ENCODE results near the gene TLE1. TPM values are rescaled to one million over a fixed set of nuclear protein-coding genes. Genes with fewer than 3 reads are reported as not detected.
A peak's percentile ranks its signal among the peaks of the same experiment; 100 is the strongest.

The TLE1 gene
- total RNA-seq, 1 donor from 2014 or later = 36.6 TPM

DNA sequence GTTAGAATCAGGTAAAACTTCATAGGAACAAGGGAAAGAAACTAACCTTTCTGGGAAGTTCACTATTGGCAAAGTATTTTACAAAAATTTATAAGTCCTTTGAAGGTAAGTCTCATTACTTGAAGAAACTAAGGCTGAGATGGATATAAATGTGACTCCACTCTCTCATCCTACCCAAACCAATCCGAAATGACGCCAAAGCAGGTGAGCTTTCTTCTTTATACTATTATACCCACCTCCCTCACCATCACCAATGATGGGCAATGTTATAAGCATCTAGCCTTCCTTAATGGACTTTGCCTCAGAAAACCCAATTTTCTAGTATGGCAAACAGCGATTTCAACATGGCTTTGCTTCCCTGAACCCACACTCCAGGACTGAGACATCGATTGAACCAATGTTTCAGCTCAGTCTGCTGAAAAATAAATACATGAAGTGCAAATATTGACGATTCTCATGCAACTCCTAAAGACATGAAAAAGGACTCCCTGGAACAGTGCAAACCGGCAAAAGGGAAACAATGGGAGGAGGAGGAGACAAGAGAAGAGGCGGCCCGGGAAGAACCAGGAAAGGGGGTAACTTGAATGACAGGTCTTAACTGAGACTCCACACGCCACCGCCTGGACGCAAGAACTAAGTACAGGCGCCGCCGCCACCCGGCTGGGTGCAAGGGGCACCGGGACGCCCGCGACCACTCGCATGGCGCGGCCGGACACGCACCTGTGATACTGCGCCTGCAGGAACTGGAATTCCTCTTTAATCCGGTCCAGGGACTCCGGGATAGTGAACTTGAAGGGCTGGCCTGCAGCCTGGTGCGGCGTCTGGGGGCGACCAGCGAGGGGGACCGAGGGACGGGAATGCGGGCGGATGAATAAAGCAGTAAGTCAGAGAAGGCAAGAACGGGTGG lies 2.5 kb downstream of the TLE1 start:
- peak; percentile 92 for DNase-seq (ENCODE audit: low spot score)
- peak; percentile 61 for ATAC-seq

DNA sequence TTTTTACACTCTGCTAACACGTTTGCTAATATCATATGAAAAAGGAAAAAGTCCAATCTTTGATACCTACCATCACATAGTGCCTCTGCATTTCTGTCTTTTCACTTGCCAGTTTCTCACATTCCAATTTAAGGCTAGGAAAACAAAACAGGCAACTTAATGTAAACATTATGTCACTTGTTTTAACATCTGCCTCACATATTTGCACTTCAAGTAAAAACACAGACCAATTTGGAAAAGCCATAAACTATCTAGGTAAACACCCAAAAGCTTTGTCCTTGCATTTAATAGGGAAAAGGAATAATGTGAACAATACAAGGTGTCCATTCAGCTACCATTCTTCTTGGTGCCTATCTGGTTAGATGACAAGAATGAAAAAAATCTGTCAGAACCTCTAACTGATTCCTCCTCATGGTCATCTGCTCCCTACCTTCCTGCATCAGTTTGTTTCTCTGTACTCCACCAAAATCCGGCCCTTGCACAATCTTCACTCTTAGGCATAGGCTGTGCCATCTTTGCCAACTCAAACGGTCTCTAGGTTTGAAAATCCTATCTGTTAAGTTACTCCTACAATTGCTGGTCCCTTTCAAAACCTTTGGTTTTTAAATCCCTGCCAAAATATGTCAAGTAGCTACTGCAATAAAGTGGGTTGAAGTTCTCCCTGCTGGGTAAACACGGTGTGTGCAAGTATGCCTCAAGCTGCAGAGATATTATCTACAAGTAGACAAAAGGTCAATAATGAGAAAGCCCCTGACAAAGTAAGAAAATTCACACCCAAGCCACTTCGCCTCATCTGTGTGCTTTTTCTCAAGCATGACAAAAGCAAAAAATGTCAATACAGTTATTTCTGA lies 3.4 kb downstream of the TLE1 start:
- ATAC-seq = peak; percentile 0
- peak; percentile 68 for DNase-seq (ENCODE audit: low spot score)

GRCh38 chr9:81684635-81685034 lies 4.7 kb downstream of the TLE1 start:
- ATAC-seq = no peak

GRCh38 chr9:81683704-81684103 lies 5.6 kb downstream of the TLE1 start:
- ATAC-seq = no peak
- DNase-seq (ENCODE audit: low spot score) = no peak

More at GRCh38 chr9:81684635-81685034, 4.7 kb downstream of the TLE1 start:
- DNase-seq (ENCODE audit: low spot score) = no peak

- DNase-seq (ENCODE audit: low spot score) = no peak
- ATAC-seq = no peak
Measured at GRCh38 chr9:81683238-81683637, 6.1 kb downstream of the TLE1 start.

- DNase-seq (ENCODE audit: low spot score) (peak; percentile 46), ATAC-seq (no peak)
Measured at GRCh38 chr9:81682797-81683196, 6.5 kb downstream of the TLE1 start.

GRCh38 chr9:81682177-81682576 lies 7.2 kb downstream of the TLE1 start:
- ATAC-seq (no peak), DNase-seq (ENCODE audit: low spot score) (no peak)

DNA sequence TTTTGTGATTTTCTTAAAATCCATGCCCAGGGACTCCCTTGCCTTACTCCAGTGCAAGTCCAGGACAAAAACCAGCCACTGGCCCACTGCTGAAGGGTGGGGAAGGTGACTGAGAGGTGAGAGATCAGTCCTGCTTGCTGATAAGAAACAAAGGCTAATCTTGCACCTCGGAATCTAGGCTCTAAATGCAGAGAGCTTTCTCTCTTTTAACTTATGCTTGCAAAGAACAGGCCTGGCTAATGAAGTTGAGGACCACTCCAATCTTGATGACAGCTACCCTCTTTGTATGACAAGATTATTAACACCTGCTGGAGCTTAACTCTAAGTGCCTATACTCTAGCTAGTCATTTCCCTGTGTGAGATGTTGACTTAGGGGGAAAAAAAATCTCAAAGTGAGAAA lies 8.8 kb downstream of the TLE1 start:
- DNase-seq (ENCODE audit: low spot score) (no peak), ATAC-seq (no peak)

DNA sequence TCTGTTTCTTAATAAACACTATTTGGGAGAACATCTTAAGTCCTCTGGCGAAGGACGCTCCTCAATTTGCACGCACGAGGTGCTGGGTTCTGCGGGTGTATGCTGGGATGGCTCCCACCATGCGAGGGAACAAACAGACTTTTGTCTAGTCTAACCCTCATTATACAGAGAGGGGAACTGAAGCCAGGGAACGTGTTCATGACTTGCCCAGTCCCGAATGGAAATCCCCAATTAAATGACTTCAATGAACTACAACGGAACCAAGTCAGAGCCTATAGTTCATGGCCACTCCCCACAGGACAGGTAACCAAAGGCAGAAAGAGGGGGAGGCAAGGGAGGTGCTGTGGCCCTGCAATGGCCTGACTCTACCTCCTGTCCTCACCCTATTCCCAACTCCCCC lies 9.3 kb downstream of the TLE1 start:
- no peak for DNase-seq (ENCODE audit: low spot score)
- no peak for ATAC-seq

DNA sequence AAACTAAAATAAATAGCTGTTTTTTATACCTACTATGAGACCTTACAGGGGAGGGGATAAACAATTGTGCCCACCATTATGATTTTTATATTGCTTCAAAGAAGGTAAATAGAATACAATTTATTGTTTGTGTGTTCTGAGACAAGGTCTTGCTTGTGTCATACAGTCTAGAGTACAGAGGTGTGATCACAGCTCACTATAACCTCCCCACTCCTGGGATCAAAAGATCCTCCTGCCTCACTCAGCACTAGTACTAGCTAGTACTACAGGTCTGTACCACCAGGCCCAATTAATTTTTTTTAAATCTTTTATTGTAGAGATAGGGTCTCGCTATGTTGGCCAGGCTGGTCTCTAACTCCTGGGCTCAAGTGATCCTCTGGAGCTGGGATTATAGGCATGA lies 11.3 kb downstream of the TLE1 start:
- no peak for ATAC-seq

GRCh38 chr9:81676395-81676794 lies 13.0 kb downstream of the TLE1 start:
- ATAC-seq = no peak

More for the DNA sequence above, 11.3 kb downstream of the TLE1 start:
- DNase-seq (ENCODE audit: low spot score) = no peak

DNA sequence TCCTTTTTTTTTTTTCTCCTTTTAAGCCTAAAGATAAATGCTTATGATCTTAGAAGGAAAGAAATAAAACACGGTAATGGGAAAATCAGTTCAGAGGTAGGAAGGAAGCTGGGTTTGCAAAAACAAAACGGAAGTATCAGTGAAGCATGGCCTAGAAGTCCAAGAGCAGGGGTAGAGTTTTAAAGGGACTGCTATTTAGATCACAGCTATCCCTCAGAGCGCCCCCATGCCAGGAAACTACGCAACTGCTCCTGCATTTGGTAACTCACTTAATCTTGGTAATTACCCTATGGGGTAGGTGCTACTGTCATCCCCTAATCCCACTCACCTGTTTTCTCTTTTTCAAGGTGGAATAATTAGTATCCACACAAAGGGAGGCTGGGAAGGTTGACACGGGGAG lies 16.0 kb downstream of the TLE1 start:
- ATAC-seq (no peak), DNase-seq (ENCODE audit: low spot score) (no peak)

More at GRCh38 chr9:81676395-81676794, 13.0 kb downstream of the TLE1 start:
- DNase-seq (ENCODE audit: low spot score) = no peak

DNA sequence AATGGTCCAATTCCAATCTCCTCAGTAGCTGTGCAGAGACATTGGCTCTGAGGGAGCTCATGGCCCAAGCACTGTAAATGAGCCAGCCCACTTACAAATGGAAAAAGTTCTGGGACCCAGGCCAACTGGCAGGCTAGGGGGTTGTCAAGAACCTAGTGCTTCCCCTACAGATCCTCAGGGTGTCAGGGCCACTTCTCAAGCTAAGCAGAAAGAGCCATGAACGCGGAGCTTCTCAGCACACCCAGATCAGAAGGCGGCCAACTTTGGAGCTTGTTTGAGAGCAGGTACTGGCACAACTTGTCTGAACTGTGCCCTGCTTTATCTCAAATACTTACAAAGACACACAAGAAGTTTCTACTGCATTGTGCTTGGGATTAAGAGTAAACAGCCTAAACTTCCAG lies 17.5 kb downstream of the TLE1 start:
- ATAC-seq = peak; percentile 68

GRCh38 chr9:81669866-81670265 lies 19.5 kb downstream of the TLE1 start:
- DNase-seq (ENCODE audit: low spot score) (no peak), ATAC-seq (no peak)

More for the DNA sequence above, 17.5 kb downstream of the TLE1 start:
- DNase-seq (ENCODE audit: low spot score) = peak; percentile 68

- no peak for DNase-seq (ENCODE audit: low spot score)
- ATAC-seq = peak; percentile 81
Measured at GRCh38 chr9:81669041-81669651, 20.2 kb downstream of the TLE1 start.

DNA sequence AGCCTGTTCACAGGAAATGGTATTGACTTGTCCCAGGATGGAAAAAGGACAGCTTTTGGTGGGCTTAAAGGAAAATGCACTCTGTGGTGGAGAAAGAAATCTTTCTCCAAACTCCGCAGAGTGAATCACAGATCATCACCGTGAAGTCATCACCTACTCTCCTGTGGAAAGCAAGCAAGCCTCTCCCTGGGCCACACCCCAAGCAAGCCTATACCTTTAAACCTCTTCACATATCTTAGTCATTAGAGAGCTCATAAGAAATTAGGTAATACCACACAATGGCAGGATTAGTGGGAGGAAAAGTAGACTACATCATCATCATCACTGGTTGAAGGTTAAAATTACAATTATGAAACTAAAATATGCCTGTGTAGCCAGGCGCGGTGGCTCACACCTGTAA lies 23.2 kb downstream of the TLE1 start:
- no peak for DNase-seq (ENCODE audit: low spot score)
- ATAC-seq = no peak

DNA sequence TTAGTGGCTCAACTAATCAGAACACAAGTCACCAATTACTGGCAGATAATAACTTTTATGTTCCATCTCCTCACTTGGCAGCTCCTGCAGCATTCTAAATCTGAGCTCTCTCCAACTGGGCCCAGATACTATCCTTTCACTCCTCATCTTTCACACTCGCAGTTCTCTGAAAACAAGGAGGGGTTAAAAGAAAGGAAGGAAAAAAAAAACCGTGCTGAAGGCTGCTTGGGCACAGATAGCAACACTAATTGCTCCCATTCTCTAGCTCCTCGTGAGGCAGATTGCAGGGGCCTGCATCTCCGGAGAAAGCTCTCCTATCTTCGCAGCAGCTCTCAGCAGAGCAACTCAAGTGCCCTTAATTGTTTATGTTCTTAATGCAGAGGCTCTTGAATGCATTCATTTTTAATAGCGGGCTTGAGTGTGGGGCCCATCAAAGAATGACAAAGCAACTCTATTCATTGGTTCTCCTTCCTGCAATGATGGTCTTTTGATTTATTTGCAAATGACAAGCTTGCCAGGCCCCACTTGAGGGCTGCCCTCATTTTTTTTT lies 23.9 kb downstream of the TLE1 start:
- ATAC-seq (no peak), DNase-seq (ENCODE audit: low spot score) (no peak)

DNA sequence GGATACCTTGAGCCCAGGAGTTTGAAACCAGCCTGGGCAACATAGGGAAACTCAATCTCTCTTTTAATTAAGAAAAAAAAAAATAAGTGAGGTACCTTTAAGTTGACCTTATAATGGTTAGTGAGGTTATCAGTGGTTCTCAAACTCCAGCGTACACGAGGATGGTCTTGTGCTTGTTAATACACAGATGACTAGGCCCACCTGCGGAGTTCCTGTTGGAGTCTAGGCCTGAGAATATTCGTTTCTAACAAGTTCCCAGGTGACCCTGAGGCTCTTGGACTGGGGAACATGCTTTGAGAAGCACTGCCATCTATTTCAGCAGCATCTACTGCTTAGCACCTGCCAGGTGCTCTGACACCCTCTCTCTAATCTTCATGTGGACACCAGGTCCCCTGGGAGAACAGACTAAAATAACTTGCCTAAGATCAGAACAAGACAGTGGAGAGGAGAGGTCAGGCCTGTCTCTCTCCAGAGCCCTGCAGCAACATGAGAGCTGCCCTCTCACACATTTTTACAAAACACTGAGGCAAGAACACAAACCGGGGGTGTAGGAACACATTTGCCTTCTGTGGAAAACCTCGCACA lies 24.6 kb downstream of the TLE1 start:
- ATAC-seq = no peak
- DNase-seq (ENCODE audit: low spot score) = no peak

GRCh38 chr9:81661339-81661738 lies 28.0 kb downstream of the TLE1 start:
- DNase-seq (ENCODE audit: low spot score) (no peak), ATAC-seq (no peak)

DNA sequence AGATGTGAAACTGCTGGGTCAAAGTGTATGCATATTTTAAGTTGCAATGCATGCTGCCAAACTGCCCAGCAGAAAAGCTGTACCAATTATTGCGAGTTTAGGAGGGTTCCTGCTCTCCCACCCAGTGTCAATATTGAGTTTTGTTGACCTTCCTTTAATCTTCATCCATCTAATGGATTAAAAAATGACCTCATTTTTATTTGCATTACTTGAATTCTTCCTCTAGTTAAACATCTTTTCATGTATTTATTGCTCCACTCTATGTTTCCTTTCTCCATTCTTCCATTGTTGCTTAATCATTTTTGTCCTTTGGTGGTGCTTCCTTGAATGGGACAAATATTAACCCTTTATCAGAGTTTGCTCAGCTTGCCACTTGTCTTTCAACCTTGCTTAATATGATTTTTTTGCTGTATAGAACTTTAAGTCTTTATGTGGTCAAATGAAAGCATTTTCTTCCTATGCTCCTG lies 32.4 kb downstream of the TLE1 start:
- ATAC-seq (peak; percentile 47), DNase-seq (ENCODE audit: low spot score) (no peak)

Data from left lobe of liver (tissue), 2 donors.